Liver (tissue), 9 donors: ENCODE data around the gene BCAN. TPM values are rescaled to one million over a fixed set of nuclear protein-coding genes. Genes with fewer than 3 reads are reported as not detected.
"Not testable (repeated sequence)": the region's sequence is repeated elsewhere in the genome, so short reads cannot be mapped to it uniquely, and the experiment has no call there.

Experiments used
- DNase-seq: peaks from one replicate; pipeline ENCODE4 v3.0.0-alpha.2; 2017; ENCODE audit warnings: low spot score
- H3K27ac ChIP-seq, 2 donors: one replicate each; pipeline ENCODE4 v1.7.0; 2013; ENCODE audit warnings: inconsistent platforms in 2 of 2, low read length in 2 of 2, control low read depth in 1 of 2, low read depth in 1 of 2, mild to moderate bottlenecking in 1 of 2
- H3K27me3 ChIP-seq, 4 donors: one replicate each; pipeline versions ENCODE4 v1.6.1 to v1.7.0; 2013; ENCODE audit warnings: low read length in 3 of 4, inconsistent platforms in 1 of 4, mild to moderate bottlenecking in 1 of 4, moderate library complexity in 1 of 4; ENCODE audit not compliant: control insufficient read depth in 4 of 4, insufficient read depth in 4 of 4
- H3K36me3 ChIP-seq, 4 donors: one replicate each; pipeline versions ENCODE4 v1.6.1 to v1.7.0; 2013; ENCODE audit warnings: low read length in 3 of 4, mild to moderate bottlenecking in 3 of 4, low read depth in 1 of 4, moderate library complexity in 1 of 4; ENCODE audit not compliant: control insufficient read depth in 4 of 4, insufficient read depth in 3 of 4
- H3K4me1 ChIP-seq, 4 donors: one replicate each; pipeline versions ENCODE4 v1.6.1 to v1.7.0; 2013; ENCODE audit warnings: low read length in 3 of 4, mild to moderate bottlenecking in 3 of 4, moderate library complexity in 1 of 4; ENCODE audit not compliant: control insufficient read depth in 4 of 4, insufficient read depth in 4 of 4
- H3K4me3 ChIP-seq, 3 donors: one replicate each; pipeline versions ENCODE4 v1.6.1 to v1.7.0; 2013; ENCODE audit warnings: low read length in 3 of 3, control low read depth in 1 of 3, low read depth in 1 of 3, mild to moderate bottlenecking in 1 of 3
- H3K9ac ChIP-seq, 2 donors: one replicate each; pipeline ENCODE4 v1.7.0; 2013; ENCODE audit warnings: low read length in 2 of 2, mild to moderate bottlenecking in 2 of 2, moderate library complexity in 2 of 2, control low read depth in 1 of 2, low read depth in 1 of 2
- H3K9me3 ChIP-seq, 4 donors: one replicate each; pipeline versions ENCODE4 v1.6.1 to v1.7.0; 2013; ENCODE audit warnings: low read length in 3 of 4; ENCODE audit not compliant: control insufficient read depth in 4 of 4
- EGR1 ChIP-seq, 2 donors: IDR thresholded peaks; 2 replicates each; pipeline ENCODE4 v1.6.1; 2016 to 2018; ENCODE audit warnings: antibody characterized with exemption in 2 of 2, low read depth in 2 of 2
- FOXA1 ChIP-seq: IDR thresholded peaks from 2 replicates; pipeline ENCODE4 v1.6.1; 2016; ENCODE audit warnings: antibody characterized with exemption
- GABPA ChIP-seq, 2 donors: IDR thresholded peaks in 1 of 2; conservative IDR thresholded peaks in 1 of 2; 2 replicates each; pipeline ENCODE4 v1.6.1; 2016; ENCODE audit warnings: antibody characterized with exemption in 2 of 2, mild to moderate bottlenecking in 1 of 2, moderate library complexity in 1 of 2
- HNF4A ChIP-seq, 2 donors: conservative IDR thresholded peaks; 2 replicates each; pipeline ENCODE4 v1.6.1; 2016; ENCODE audit warnings: antibody characterized with exemption in 2 of 2, mild to moderate bottlenecking in 2 of 2
- HNF4G ChIP-seq: IDR thresholded peaks from 2 replicates; pipeline ENCODE4 v1.6.1; 2016; ENCODE audit warnings: antibody characterized with exemption
- RAD21 ChIP-seq, 2 donors: IDR thresholded peaks; 2 replicates each; pipeline ENCODE4 v1.6.1; 2016; ENCODE audit warnings: antibody characterized with exemption in 2 of 2, mild to moderate bottlenecking in 2 of 2
- RXRA ChIP-seq, 2 donors: IDR thresholded peaks; 2 replicates each; pipeline ENCODE4 v1.6.1; 2017 to 2018; ENCODE audit warnings: antibody characterized with exemption in 2 of 2, mild to moderate bottlenecking in 1 of 2
- TAF1 ChIP-seq: conservative IDR thresholded peaks from 2 replicates; pipeline ENCODE4 v1.6.1; 2016; ENCODE audit warnings: antibody characterized with exemption, mild to moderate bottlenecking
- YY1 ChIP-seq: IDR thresholded peaks from 2 replicates; pipeline ENCODE4 v1.6.1; 2016; ENCODE audit warnings: antibody characterized with exemption, mild to moderate bottlenecking
- WGBS: extraction: QIAGEN DNeasy Blood & Tissue Kit; methylation state at CpG from one replicate; pipeline ENCODE4 v1.1.7; 2013; 5-methylcytosine and 5-hydroxymethylcytosine counted together
- polyA plus RNA-seq, 2 donors: library from polyadenylated mRNA; stranded (reverse) in 1 of 2; unstranded in 1 of 2; fragments of 200-250 nt in 1 of 2; fragments of >200 nt in 1 of 2; fragmentation: Nextera tagmentation in 1 of 2; extraction: Ambion mirVana in 1 of 2; gene quantifications; one replicate each; pipeline versions ENCODE4 v1.2.1 to v1.2.3, GENCODE V29; 2013 to 2015
- total RNA-seq, 2 donors: library from RNA; depleted of rRNA; stranded (reverse); fragments of >200 nt; gene quantifications; one replicate each; pipeline ENCODE4 v1.2.3, GENCODE V29; 2014
- TF ChIP-seq, protein P1 (sequence below): IDR thresholded peaks from 2 replicates; pipeline ENCODE4 v1.6.1; 2016; ENCODE audit warnings: antibody characterized with exemption
- TF ChIP-seq, protein P2 (sequence below): fragments of 150-350 bp; IDR thresholded peaks from 2 replicates; pipeline ENCODE4 v1.5.1; 2017; ENCODE audit warnings: improper control_type of control experiment, low read depth, low read length; ENCODE audit not compliant: missing input control
- TF ChIP-seq, protein P3 (sequence below): IDR thresholded peaks from 2 replicates; pipeline ENCODE4 v1.6.1; 2016; ENCODE audit warnings: antibody characterized with exemption, mild to moderate bottlenecking
- donor health status: healthy.
- donor health status: healthy.
- donor health status: healthy.
- donor health status: healthy.
- donor health status: healthy.

Gene BCAN
- total and polyA plus RNA-seq, 4 donors = 0.02 TPM; not detected in 3

DNA sequence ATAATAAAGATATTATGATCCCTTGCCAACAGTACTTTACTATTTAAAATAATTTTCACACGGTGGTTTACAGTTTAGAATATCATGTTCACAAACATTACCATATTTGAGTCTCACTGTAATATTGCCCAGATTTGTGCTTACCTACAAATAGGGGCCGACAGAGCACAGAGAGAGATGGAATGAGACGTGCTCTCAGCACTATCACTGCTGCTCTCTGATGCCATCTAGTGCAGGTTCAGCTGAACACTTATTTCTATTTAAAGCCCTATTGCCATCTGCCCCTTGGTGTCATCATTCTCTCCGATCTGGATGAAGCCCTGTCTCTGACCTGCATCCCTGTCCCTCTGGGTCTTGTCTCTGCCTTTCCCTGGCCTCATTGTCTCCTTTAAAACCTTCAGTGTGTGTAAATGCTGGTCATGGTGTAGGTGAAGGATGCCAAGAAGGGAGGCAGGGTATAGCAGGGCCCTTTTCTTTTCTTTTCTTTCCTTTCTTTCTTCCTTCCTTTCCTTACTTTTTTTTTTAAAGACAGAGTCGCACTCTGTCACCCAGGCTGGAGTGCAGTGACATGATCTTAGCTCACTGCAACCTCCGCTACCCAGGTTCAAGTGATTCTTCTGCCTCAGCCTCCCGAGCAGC is 33.8 kb upstream of the BCAN start:
- no peaks in the 10 kb centered on the region for H3K36me3 ChIP-seq
- no peaks in the 10 kb centered on the region for H3K4me1 ChIP-seq
- H3K9ac ChIP-seq = no peak overlapping the region
- H3K27me3 ChIP-seq = peaks cover 0 to 4% (median 0%) of the 10 kb centered on the region in 4 donors
- no peak overlapping the region for H3K27ac ChIP-seq
- no peak for DNase-seq
- 27% methylated on average over 7 of the region's 7 CpGs for WGBS
- TF ChIP-seq RAD21 (IDR thresholded peaks at IDR 0.05) (peak; percentile 95 to 96), TAF1 (no peak), EGR1 (IDR thresholded peaks at IDR 0.05; ENCODE audit: low read depth in 2 of 2) (no peak), GABPA (IDR thresholded peaks at IDR 0.05 in 1 of 2, conservative IDR thresholded peaks at IDR 0.05 in 1 of 2) (no peak), YY1 (no peak), RXRA (IDR thresholded peaks at IDR 0.05) (peak; percentile 6 to 11)
- TF ChIP-seq, protein P1, sequence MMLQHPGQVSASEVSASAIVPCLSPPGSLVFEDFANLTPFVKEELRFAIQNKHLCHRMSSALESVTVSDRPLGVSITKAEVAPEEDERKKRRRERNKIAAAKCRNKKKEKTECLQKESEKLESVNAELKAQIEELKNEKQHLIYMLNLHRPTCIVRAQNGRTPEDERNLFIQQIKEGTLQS = peak; percentile 56
- TF ChIP-seq, protein P2, sequence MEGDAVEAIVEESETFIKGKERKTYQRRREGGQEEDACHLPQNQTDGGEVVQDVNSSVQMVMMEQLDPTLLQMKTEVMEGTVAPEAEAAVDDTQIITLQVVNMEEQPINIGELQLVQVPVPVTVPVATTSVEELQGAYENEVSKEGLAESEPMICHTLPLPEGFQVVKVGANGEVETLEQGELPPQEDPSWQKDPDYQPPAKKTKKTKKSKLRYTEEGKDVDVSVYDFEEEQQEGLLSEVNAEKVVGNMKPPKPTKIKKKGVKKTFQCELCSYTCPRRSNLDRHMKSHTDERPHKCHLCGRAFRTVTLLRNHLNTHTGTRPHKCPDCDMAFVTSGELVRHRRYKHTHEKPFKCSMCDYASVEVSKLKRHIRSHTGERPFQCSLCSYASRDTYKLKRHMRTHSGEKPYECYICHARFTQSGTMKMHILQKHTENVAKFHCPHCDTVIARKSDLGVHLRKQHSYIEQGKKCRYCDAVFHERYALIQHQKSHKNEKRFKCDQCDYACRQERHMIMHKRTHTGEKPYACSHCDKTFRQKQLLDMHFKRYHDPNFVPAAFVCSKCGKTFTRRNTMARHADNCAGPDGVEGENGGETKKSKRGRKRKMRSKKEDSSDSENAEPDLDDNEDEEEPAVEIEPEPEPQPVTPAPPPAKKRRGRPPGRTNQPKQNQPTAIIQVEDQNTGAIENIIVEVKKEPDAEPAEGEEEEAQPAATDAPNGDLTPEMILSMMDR = peak; percentile 82
- no peaks in the 10 kb centered on the region for H3K9me3 ChIP-seq
- H3K4me3 ChIP-seq = no peak overlapping the region

DNA sequence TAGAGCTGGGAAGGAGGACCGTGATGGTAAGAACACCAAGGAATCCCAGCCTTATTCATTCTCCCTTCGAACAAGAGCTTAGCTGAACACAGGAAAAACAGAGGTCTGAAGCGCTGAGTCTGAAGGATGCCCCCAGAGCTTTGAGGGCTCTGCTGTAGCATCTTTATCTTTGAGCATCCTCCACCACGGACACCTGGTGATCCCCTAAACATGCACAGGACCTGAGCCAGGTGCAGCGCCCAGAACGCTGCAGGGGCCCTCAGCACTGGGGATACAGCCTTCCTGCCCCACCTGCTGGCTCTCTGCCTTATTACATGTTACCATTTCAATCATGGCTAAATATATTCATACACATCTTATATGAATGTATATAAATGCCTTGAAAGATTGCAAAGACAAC is 32.9 kb upstream of the BCAN start:
- peaks cover 0 to 4% (median 0%) of the 10 kb centered on the region in 4 donors for H3K27me3 ChIP-seq
- H3K4me3 ChIP-seq = no peak overlapping the region
- peak; percentile 46 to 65 for TF ChIP-seq RAD21 (IDR thresholded peaks at IDR 0.05)
- TF ChIP-seq, protein P2 = peak; percentile 23
- no peak for TF ChIP-seq HNF4G
- TF ChIP-seq HNF4A (conservative IDR thresholded peaks at IDR 0.05) = no peak
- no peak for TF ChIP-seq FOXA1
- TF ChIP-seq GABPA (IDR thresholded peaks at IDR 0.05 in 1 of 2, conservative IDR thresholded peaks at IDR 0.05 in 1 of 2) = no peak
- TF ChIP-seq, protein P3, sequence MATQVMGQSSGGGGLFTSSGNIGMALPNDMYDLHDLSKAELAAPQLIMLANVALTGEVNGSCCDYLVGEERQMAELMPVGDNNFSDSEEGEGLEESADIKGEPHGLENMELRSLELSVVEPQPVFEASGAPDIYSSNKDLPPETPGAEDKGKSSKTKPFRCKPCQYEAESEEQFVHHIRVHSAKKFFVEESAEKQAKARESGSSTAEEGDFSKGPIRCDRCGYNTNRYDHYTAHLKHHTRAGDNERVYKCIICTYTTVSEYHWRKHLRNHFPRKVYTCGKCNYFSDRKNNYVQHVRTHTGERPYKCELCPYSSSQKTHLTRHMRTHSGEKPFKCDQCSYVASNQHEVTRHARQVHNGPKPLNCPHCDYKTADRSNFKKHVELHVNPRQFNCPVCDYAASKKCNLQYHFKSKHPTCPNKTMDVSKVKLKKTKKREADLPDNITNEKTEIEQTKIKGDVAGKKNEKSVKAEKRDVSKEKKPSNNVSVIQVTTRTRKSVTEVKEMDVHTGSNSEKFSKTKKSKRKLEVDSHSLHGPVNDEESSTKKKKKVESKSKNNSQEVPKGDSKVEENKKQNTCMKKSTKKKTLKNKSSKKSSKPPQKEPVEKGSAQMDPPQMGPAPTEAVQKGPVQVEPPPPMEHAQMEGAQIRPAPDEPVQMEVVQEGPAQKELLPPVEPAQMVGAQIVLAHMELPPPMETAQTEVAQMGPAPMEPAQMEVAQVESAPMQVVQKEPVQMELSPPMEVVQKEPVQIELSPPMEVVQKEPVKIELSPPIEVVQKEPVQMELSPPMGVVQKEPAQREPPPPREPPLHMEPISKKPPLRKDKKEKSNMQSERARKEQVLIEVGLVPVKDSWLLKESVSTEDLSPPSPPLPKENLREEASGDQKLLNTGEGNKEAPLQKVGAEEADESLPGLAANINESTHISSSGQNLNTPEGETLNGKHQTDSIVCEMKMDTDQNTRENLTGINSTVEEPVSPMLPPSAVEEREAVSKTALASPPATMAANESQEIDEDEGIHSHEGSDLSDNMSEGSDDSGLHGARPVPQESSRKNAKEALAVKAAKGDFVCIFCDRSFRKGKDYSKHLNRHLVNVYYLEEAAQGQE = no peak
- no peak for DNase-seq
- no peaks in the 10 kb centered on the region for H3K36me3 ChIP-seq
- no peaks in the 10 kb centered on the region for H3K4me1 ChIP-seq
- no peak overlapping the region for H3K27ac ChIP-seq
- H3K9me3 ChIP-seq = no peaks in the 10 kb centered on the region
- 46% methylated on average over 6 of the region's 6 CpGs for WGBS
- H3K9ac ChIP-seq = no peak overlapping the region

DNA sequence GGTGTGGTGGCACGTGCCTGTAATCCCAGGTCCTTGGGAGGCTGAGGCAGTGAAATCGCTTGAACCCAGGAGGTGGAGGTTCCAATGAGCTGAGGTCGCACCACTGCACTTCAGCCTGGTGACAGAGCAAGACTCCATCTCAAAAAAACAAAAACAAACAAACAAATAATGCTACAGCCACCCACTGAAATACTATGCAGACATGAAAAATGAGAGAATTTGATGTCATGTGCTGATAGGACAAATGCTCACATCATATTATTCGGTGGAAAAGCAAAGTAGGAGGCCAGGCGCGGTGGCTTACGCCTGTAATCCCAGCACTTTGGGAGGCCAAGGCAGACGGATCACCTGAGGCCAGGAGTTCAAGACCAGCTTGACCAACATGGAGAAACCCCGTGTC is 31.8 kb upstream of the BCAN start:
- not testable (repeated sequence) for H3K4me1 ChIP-seq, H3K27ac ChIP-seq, H3K27me3 ChIP-seq, DNase-seq, H3K36me3 ChIP-seq, H3K9me3 ChIP-seq, H3K4me3 ChIP-seq, H3K9ac ChIP-seq
- 84% methylated on average over 9 of the region's 9 CpGs for WGBS
